Panc1 (cell line): ENCODE data around the gene FAAP100. TPM values are rescaled to one million over a fixed set of nuclear protein-coding genes. Genes with fewer than 3 reads are reported as not detected.
A peak's percentile ranks its signal among the peaks of the same experiment; 100 is the strongest.

Source experiments
- ATAC-seq: fragments of 200-7000 bp; cut with Tn5 transposase; 2 replicates; pipeline ENCODE4 v1.9.1; 2020; ENCODE audit warnings: mild to moderate bottlenecking, moderate library complexity
- BruUV-seq: library from RNA; stranded (reverse); fragments of 400-500 nt; replicated peaks from 2 replicates; lab custom pipeline; 2021; lab: Mats Ljungman, UMichigan
- CTCF ChIA-PET: fragments of 300-600 bp; sonication (Branson Sonifier 250); formaldehyde crosslinking; loops from one replicate; lab custom pipeline; 2022; ENCODE audit warnings: antibody characterized with exemption; lab: Charles Lee
- POLR2A ChIA-PET: fragments of 300-600 bp; sonication (Branson Sonifier 250); formaldehyde crosslinking; loops from one replicate; lab custom pipeline; 2022; ENCODE audit warnings: antibody characterized with exemption; lab: Charles Lee
- DNase-seq: peaks from one replicate; pipeline ENCODE4 v3.0.0-alpha.2; 2010; ENCODE audit warnings: low read depth, low spot score
- H3K27ac ChIP-seq: 2 replicates; pipeline ENCODE4 v1.5.1; 2011; ENCODE audit warnings: mild to moderate bottlenecking, low read length, inconsistent platforms
- H3K27me3 ChIP-seq: fragments of 200-500 bp; sonication (Bioruptor generic); 2 replicates; pipeline ENCODE4 v1.6.0; 2014; ENCODE audit warnings: low read length, inconsistent platforms; ENCODE audit not compliant: control insufficient read depth, insufficient read depth
- H3K36me3 ChIP-seq: fragments of 200-500 bp; sonication (Bioruptor generic); 2 replicates; pipeline ENCODE4 v1.5.1; 2014; ENCODE audit warnings: inconsistent platforms, mild to moderate bottlenecking, low read length, moderate library complexity; ENCODE audit not compliant: control insufficient read depth, insufficient read depth
- H3K4me1 ChIP-seq: 2 replicates; pipeline ENCODE4 v1.5.1; 2011; ENCODE audit warnings: inconsistent platforms, mild to moderate bottlenecking, low read length, moderate library complexity; ENCODE audit not compliant: control insufficient read depth, insufficient read depth
- H3K4me3 ChIP-seq, 2 experiments: 2 replicates each; pipeline ENCODE4 v1.5.1; 2011 to 2012; ENCODE audit warnings: low read depth in 2 of 2, low read length in 2 of 2, mild to moderate bottlenecking in 2 of 2, inconsistent platforms in 1 of 2, moderate library complexity in 1 of 2
- H3K9me3 ChIP-seq: fragments of 200-500 bp; sonication (Bioruptor generic); 2 replicates; pipeline ENCODE4 v1.5.1; 2014; ENCODE audit warnings: low read depth, mild to moderate bottlenecking, inconsistent platforms, low read length, moderate library complexity; ENCODE audit not compliant: control insufficient read depth, insufficient read depth
- POLR2AphosphoS5 ChIP-seq: IDR thresholded peaks from 2 replicates; pipeline ENCODE4 v1.6.1; 2012; ENCODE audit warnings: mild to moderate bottlenecking, low read depth, low read length, moderate library complexity
- SIN3A ChIP-seq: IDR thresholded peaks from 2 replicates; pipeline ENCODE4 v1.6.1; 2012; ENCODE audit warnings: low read depth, mild to moderate bottlenecking, low read length, moderate library complexity, borderline replicate concordance; ENCODE audit not compliant: insufficient read depth
- TCF7L2 ChIP-seq: IDR thresholded peaks from 2 replicates; pipeline ENCODE4 v1.6.1; 2011; ENCODE audit warnings: mild to moderate bottlenecking, low read depth, low read length, inconsistent platforms
- in situ Hi-C: cut with HindIII; loops from 2 replicates; pipeline ENCODE4 v1.10.0; 2016; ENCODE audit warnings: low sequenced_read_pairs, low pct_unique_long_range_greater_than_20kb
- intact Hi-C: fragments of 100-400 bp; cut with micrococcal nuclease; formaldehyde crosslinking; loops from one replicate; pipeline ENCODE4 v1.10.0; 2022; ENCODE audit not compliant: unreplicated experiment
- total RNA-seq: library from RNA; stranded (reverse); gene quantifications from one replicate; pipeline ENCODE4 v1.2.1, GENCODE V29; 2021; ENCODE audit not compliant: unreplicated experiment
- TF ChIP-seq, protein P1 (sequence below), 2 experiments: IDR thresholded peaks; 2 replicates each; pipeline ENCODE4 v1.6.1; 2011 to 2012; ENCODE audit warnings: low read depth in 2 of 2, control low read depth in 1 of 2, low read length in 1 of 2, mild to moderate bottlenecking in 1 of 2, moderate library complexity in 1 of 2; ENCODE audit not compliant: insufficient read depth in 1 of 2
- TF ChIP-seq, protein P2 (sequence below): fragments of 450-650 bp; IDR thresholded peaks from 2 replicates; pipeline ENCODE4 v1.5.1; 2017; ENCODE audit warnings: mild to moderate bottlenecking

Gene FAAP100
- total RNA-seq, 1 experiment from 2014 or later: 265 TPM

DNA sequence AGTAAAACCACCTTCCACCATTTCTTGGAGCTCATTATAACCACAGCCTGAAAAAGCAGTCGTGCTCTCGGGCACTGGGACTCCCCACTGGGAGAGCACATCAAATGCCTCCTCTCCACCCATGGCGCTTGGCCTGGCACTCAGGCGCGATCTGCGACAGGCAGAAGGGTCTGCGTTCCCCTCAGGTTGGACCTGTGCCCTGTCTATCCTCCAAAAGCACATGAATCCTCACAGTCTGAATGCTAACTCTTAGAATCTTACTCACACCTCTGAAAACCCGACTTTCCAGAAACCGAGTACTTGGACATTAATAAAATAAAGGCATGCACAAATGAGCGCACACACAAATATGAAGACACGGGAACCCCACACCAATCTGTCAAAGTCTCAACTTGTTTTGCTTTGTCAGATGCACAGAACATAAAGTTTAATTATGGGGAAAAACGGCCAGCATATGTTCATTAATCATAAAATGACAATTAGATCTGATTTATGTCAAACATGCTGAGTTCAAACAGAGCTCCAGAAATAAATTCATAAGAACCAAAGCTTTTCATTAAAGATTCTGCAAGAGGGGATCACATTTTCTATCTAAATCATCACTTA is 20.5 kb upstream of the FAAP100 start:
- no peak for ATAC-seq
- Histone ChIP-seq H3K4me1 (peaks cover 79% of the 10 kb centered on the region), H3K4me3 (no peak overlapping the region), H3K27ac (peak overlapping the region; percentile 100), H3K9me3 (no peaks in the 10 kb centered on the region), H3K27me3 (no peaks in the 10 kb centered on the region), H3K36me3 (peaks cover 30% of the 10 kb centered on the region)
- in situ Hi-C loops: no loop called here
- BruUV-seq: TSS peak; percentile 36
- ChIA-PET POLR2A (no interaction called here), CTCF (no interaction called here)
- intact Hi-C loops: no loop called here
- no peak for DNase-seq
- no peak for TF ChIP-seq SIN3A
- no peak for TF ChIP-seq TCF7L2
- TF ChIP-seq, protein P1, sequence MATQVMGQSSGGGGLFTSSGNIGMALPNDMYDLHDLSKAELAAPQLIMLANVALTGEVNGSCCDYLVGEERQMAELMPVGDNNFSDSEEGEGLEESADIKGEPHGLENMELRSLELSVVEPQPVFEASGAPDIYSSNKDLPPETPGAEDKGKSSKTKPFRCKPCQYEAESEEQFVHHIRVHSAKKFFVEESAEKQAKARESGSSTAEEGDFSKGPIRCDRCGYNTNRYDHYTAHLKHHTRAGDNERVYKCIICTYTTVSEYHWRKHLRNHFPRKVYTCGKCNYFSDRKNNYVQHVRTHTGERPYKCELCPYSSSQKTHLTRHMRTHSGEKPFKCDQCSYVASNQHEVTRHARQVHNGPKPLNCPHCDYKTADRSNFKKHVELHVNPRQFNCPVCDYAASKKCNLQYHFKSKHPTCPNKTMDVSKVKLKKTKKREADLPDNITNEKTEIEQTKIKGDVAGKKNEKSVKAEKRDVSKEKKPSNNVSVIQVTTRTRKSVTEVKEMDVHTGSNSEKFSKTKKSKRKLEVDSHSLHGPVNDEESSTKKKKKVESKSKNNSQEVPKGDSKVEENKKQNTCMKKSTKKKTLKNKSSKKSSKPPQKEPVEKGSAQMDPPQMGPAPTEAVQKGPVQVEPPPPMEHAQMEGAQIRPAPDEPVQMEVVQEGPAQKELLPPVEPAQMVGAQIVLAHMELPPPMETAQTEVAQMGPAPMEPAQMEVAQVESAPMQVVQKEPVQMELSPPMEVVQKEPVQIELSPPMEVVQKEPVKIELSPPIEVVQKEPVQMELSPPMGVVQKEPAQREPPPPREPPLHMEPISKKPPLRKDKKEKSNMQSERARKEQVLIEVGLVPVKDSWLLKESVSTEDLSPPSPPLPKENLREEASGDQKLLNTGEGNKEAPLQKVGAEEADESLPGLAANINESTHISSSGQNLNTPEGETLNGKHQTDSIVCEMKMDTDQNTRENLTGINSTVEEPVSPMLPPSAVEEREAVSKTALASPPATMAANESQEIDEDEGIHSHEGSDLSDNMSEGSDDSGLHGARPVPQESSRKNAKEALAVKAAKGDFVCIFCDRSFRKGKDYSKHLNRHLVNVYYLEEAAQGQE (IDR thresholded peaks at IDR 0.05; ENCODE audit: insufficient read depth in 1 of 2, low read depth in 2 of 2, low read length in 1 of 2): no peak
- TF ChIP-seq POLR2AphosphoS5: no peak
- TF ChIP-seq, protein P2, sequence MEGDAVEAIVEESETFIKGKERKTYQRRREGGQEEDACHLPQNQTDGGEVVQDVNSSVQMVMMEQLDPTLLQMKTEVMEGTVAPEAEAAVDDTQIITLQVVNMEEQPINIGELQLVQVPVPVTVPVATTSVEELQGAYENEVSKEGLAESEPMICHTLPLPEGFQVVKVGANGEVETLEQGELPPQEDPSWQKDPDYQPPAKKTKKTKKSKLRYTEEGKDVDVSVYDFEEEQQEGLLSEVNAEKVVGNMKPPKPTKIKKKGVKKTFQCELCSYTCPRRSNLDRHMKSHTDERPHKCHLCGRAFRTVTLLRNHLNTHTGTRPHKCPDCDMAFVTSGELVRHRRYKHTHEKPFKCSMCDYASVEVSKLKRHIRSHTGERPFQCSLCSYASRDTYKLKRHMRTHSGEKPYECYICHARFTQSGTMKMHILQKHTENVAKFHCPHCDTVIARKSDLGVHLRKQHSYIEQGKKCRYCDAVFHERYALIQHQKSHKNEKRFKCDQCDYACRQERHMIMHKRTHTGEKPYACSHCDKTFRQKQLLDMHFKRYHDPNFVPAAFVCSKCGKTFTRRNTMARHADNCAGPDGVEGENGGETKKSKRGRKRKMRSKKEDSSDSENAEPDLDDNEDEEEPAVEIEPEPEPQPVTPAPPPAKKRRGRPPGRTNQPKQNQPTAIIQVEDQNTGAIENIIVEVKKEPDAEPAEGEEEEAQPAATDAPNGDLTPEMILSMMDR: no peak

DNA sequence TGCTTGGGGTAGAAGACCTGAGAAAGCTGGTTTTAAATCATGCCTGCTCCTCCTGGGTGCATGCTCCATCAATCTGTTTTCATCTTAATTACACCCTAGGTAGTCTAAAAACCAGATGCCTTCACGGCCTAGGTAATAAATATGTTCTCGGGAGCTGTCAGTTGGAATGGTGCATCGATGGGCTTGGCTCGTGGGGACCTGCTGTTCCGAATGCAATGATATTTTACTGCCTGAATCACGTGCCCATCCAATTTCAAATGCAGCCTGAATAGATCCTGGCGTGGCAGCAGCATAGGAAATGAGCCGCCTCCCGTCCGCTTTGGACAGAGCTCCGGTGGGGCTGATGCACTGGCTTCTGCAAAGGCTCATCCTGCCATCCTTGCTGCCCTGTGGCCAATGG is 18.8 kb upstream of the FAAP100 start:
- ATAC-seq (no peak), DNase-seq (no peak)
- Histone ChIP-seq H3K4me3 (no peak overlapping the region), H3K9me3 (no peaks in the 10 kb centered on the region), H3K36me3 (peaks cover 36% of the 10 kb centered on the region), H3K27me3 (no peaks in the 10 kb centered on the region), H3K4me1 (peaks cover 79% of the 10 kb centered on the region), H3K27ac (peak overlapping the region; percentile 100)
- POLR2A ChIA-PET: no interaction called here
- intact Hi-C loops: no loop called here
- in situ Hi-C loops: no loop called here
- TF ChIP-seq, protein P1 (IDR thresholded peaks at IDR 0.05; ENCODE audit: insufficient read depth in 1 of 2, low read depth in 2 of 2, low read length in 1 of 2): no peak
- TF ChIP-seq SIN3A (no peak), POLR2AphosphoS5 (no peak), TCF7L2 (no peak)
- TF ChIP-seq, protein P2: no peak
- CTCF ChIA-PET: interaction anchor here (0.5 kb wide), 1 partner anchor 14 kb away, joined by 7 read pairs; no protein-coding TSS in a partner anchor
- BruUV-seq: no TSS peak
